Left ventricle myocardium inferior (tissue), 1 donor: ENCODE results near the gene UMODL1. TPM values are rescaled to one million over a fixed set of nuclear protein-coding genes. Genes with fewer than 3 reads are reported as not detected.

Source experiments
- DNase-seq: peaks from one replicate; pipeline ENCODE4 v3.0.0-alpha.2; 2020
- H3K27ac ChIP-seq: fragments of 200-600 bp; replicated peaks from 2 replicates; pipeline ENCODE4 v1.8.0; 2021
- H3K27me3 ChIP-seq: fragments of 200-600 bp; 2 replicates; pipeline ENCODE4 v1.8.0; 2021; ENCODE audit warnings: low read depth
- H3K36me3 ChIP-seq: fragments of 200-600 bp; 2 replicates; pipeline ENCODE4 v1.8.0; 2021
- H3K4me1 ChIP-seq: fragments of 200-600 bp; 2 replicates; pipeline ENCODE4 v1.8.0; 2021
- H3K4me3 ChIP-seq: fragments of 200-600 bp; 2 replicates; pipeline ENCODE4 v1.8.0; 2021; ENCODE audit warnings: mild to moderate bottlenecking, moderate library complexity
- H3K9me3 ChIP-seq: fragments of 200-600 bp; replicated peaks from 2 replicates; pipeline ENCODE4 v1.8.0; 2021
- intact Hi-C: fragments of 100-400 bp; cut with micrococcal nuclease; formaldehyde crosslinking; loops from one replicate; pipeline ENCODE4 v1.11.0; 2022
- total RNA-seq: library from RNA; stranded (reverse); fragmentation: NEBNext Ultra II Directional; extraction: Animal tissue kit (Norgen Biotek cat#: 25700); gene quantifications from one replicate; pipeline ENCODE4 v1.2.1, GENCODE V29; 2021
- TF ChIP-seq, protein P1 (sequence below): fragments of 200-600 bp; IDR thresholded peaks from 2 replicates; pipeline ENCODE4 v1.8.0; 2021; ENCODE audit warnings: antibody characterized with exemption, mild to moderate bottlenecking, borderline replicate concordance
- donor health status: DM: no; HTN: yes; CAD: no; lungs with severe emphysema.

Gene UMODL1
- total RNA-seq, 1 donor from 2014 or later = 0.08 TPM

DNA sequence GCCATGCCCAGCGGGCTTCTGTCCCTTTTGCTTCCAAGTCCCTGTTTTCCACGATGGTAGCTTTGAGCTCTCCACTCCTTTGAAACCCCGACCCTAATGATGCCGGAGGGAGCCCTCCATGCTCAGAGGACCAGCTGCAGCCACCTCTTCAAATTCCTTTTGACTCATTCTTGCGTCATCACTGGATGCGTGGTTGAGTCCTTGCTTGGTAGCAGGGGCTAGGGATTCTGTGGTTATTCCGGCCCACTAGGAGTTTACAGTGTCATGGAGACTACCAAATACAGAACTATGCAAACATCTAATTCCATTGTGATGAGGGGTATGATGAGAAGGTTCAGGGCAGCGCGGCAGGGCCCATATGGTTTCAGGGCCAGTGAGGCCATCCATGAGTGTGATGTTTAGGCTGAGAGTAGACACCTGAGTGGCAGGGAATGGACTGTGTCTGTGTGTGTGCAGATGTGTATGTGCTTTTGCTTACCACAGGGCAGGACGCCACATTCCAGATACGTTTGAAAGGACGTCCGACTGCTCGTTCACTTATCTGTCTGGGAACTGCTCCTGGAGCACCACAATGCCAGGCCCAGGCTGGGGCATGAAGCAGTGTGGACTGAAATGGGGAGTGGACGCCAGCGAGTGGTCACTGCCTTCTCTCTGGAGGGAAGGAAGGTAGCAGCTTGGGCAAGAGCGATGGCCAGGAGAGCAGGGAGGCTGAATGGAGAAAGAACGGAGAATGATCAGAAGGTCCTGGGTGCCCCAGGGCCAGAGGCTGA lies 30.5 kb upstream of the UMODL1 start:
- H3K27me3 ChIP-seq = peaks cover 8% of the 10 kb centered on the region
- no peak overlapping the region for H3K4me3 ChIP-seq
- no peak for DNase-seq
- no peaks in the 10 kb centered on the region for H3K9me3 ChIP-seq
- no peaks in the 10 kb centered on the region for H3K4me1 ChIP-seq
- H3K36me3 ChIP-seq = no peaks in the 10 kb centered on the region
- intact Hi-C loops = no loop called here
- peak overlapping the region; percentile 23 for H3K27ac ChIP-seq
- TF ChIP-seq, protein P1, sequence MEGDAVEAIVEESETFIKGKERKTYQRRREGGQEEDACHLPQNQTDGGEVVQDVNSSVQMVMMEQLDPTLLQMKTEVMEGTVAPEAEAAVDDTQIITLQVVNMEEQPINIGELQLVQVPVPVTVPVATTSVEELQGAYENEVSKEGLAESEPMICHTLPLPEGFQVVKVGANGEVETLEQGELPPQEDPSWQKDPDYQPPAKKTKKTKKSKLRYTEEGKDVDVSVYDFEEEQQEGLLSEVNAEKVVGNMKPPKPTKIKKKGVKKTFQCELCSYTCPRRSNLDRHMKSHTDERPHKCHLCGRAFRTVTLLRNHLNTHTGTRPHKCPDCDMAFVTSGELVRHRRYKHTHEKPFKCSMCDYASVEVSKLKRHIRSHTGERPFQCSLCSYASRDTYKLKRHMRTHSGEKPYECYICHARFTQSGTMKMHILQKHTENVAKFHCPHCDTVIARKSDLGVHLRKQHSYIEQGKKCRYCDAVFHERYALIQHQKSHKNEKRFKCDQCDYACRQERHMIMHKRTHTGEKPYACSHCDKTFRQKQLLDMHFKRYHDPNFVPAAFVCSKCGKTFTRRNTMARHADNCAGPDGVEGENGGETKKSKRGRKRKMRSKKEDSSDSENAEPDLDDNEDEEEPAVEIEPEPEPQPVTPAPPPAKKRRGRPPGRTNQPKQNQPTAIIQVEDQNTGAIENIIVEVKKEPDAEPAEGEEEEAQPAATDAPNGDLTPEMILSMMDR = no peak

DNA sequence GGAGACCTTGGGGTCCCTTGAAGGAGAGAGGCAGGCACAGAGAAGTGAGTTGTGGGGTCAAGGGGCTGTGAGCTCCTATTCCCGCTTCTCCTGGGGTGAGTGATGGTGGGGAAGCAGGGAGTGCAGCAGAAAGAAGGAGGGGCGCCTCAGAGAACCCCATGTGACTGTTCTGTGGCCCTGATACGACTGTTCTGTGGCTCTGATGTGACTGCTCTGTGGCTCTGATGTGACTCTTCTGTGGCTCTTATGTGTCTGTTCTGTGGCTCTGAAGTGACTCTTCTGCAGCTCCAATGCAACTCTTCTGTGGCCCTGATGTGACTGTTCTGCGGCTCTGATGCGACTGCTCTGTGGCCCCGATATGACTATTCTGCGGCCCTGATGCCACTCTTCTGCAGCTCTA lies 29.9 kb upstream of the UMODL1 start:
- Histone ChIP-seq H3K27me3 (peaks cover 8% of the 10 kb centered on the region), H3K4me1 (no peaks in the 10 kb centered on the region), H3K36me3 (no peaks in the 10 kb centered on the region), H3K4me3 (no peak overlapping the region), H3K27ac (no peak overlapping the region), H3K9me3 (no peaks in the 10 kb centered on the region)
- intact Hi-C loops = no loop called here
- TF ChIP-seq, protein P1 = no peak
- no peak for DNase-seq

DNA sequence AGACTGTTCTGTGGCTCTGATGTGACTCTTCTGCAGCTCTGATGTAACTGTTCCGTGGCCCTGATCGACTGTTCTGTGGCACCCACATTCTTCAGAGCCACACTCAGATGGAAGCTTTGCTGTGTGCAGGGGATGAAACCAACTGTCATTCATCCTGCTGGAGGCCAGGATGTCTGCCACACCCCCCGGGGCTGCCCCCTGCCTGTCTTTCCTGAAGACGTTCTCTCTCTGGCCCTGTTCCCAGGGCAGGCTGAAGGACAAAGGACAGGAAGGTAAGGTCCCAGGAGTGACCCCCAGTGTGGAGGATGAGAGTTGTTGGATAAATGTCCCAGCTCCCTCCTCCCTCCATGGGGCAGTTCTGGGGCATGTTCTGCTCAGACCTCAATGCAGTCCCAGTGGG lies 29.4 kb upstream of the UMODL1 start:
- peaks cover 8% of the 10 kb centered on the region for H3K27me3 ChIP-seq
- no peak overlapping the region for H3K27ac ChIP-seq
- no peaks in the 10 kb centered on the region for H3K9me3 ChIP-seq
- intact Hi-C loops = no loop called here
- TF ChIP-seq, protein P1 = no peak
- no peak for DNase-seq
- no peak overlapping the region for H3K4me3 ChIP-seq
- H3K36me3 ChIP-seq = no peaks in the 10 kb centered on the region
- H3K4me1 ChIP-seq = no peaks in the 10 kb centered on the region

DNA sequence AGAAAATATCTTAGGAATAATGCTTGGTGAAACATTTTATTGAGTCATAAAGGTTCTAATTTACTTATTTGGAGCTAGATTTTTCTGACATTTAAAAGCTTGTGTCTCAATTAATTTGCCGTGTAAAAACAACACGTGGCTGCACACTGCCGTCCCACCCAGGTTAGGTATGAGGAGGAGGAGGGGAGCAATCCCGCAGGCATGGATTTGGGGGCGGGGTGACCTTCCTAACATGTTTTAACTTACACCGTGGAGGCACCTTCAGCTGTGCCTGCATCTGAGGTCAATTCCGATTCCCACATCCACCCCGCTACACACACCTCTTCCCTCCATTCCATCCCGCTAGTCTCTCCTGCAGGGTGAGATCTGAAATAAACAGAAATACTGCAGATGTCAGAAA lies 28.5 kb upstream of the UMODL1 start:
- Histone ChIP-seq H3K27me3 (peaks cover 8% of the 10 kb centered on the region), H3K9me3 (no peaks in the 10 kb centered on the region), H3K27ac (no peak overlapping the region), H3K4me1 (peaks cover under 1% of the 10 kb centered on the region), H3K4me3 (no peak overlapping the region), H3K36me3 (no peaks in the 10 kb centered on the region)
- DNase-seq = no peak
- intact Hi-C loops = no loop called here
- TF ChIP-seq, protein P1 = no peak

DNA sequence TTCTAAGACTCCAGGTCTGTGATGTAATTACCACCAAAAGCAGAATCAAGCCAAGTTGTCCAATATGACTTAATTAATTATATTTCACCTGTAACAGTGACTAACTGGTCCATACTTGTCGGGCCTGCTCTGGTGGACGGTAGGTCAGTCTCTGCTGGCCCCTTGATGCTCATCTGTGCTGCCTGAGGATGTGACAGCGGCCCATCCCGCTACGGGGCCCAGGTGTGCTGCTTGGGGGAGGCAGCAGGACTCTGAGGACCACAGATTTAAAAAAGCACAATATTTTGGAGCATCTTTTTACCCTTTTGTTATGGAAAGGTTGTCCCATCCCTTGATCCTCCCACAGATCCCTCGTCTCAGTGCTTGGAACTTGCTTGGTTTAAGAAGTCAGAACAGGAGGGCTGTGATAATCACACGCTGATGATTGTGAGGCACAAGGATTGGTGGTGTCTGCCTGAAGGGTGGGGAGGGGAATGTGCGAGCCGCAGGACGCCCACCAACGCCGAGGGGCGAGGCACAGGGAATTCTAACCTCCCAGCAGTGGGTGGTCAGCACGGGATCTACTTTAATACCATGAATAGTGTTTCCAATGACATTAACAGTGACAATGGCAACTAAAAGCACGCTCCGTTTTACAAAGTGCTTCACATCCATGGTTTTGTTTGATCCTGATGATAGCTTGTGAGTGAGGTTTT lies 27.8 kb upstream of the UMODL1 start:
- no peak for DNase-seq
- Histone ChIP-seq H3K4me3 (no peak overlapping the region), H3K36me3 (no peaks in the 10 kb centered on the region), H3K9me3 (no peaks in the 10 kb centered on the region), H3K27ac (no peak overlapping the region), H3K4me1 (peaks cover 8% of the 10 kb centered on the region), H3K27me3 (peaks cover 8% of the 10 kb centered on the region)
- TF ChIP-seq, protein P1 = no peak
- intact Hi-C loops = no loop called here
